ENCODE data around the gene ACTR1B. TPM values are rescaled to one million over a fixed set of nuclear protein-coding genes. Genes with fewer than 3 reads are reported as not detected.
A peak's percentile ranks its signal among the peaks of the same experiment; 100 is the strongest.
"Not testable (repeated sequence)": the region's sequence is repeated elsewhere in the genome, so short reads cannot be mapped to it uniquely, and the experiment has no call there.

The ACTR1B gene
- total RNA-seq, 1 donor from 2014 or later = 42.9 TPM

GRCh38 chr2:97673182-97673914, 9.5 kb upstream of the ACTR1B start:
- Mint-ChIP-seq H3K27ac (peak overlapping the region; percentile 78), H3K4me1 (no peaks in the 10 kb centered on the region), H3K9me3 (peaks cover 4% of the 10 kb centered on the region), H3K27me3 (ENCODE audit: insufficient read depth, low read depth) (peaks cover 2% of the 10 kb centered on the region), H3K36me3 (no peaks in the 10 kb centered on the region), H3K4me3 (no peak overlapping the region)
- Histone ChIP-seq H3K79me2 (ENCODE audit: low read depth) (no peaks in the 10 kb centered on the region), H4K20me1 (ENCODE audit: low read depth) (no peaks in the 10 kb centered on the region), H3K9me3 (ENCODE audit: low read depth) (no peaks in the 10 kb centered on the region), H3K36me3 (no peaks in the 10 kb centered on the region), H2AFZ (replicated peaks) (no peak overlapping the region), H3K4me2 (no peak overlapping the region), H3K27me3 (no peaks in the 10 kb centered on the region), H3F3A (ENCODE audit: low read depth) (no peaks in the 10 kb centered on the region), H3K9ac (no peak overlapping the region), H3K4me3 (no peak overlapping the region), H3K27ac (no peak overlapping the region), H3K4me1 (no peaks in the 10 kb centered on the region)
- TF ChIP-seq EZH2 (IDR thresholded peaks at IDR 0.05) (no peak), CTCF (IDR thresholded peaks at IDR 0.05) (no peak), EZH2phosphoT487 (IDR thresholded peaks at IDR 0.05) (no peak)
- no peak for DNase-seq (ENCODE audit: low spot score)

- peak overlapping the region; percentile 78 for H3K27ac Mint-ChIP-seq
- not testable (repeated sequence) for H3K9ac ChIP-seq
These were observed 8.8 kb upstream of the ACTR1B start for GRCh38 chr2:97672606-97673140.

GRCh38 chr2:97671526-97671925, 7.7 kb upstream of the ACTR1B start:
- Mint-ChIP-seq H3K27ac (no peak overlapping the region), H3K36me3 (no peaks in the 10 kb centered on the region), H3K4me1 (no peaks in the 10 kb centered on the region), H3K27me3 (ENCODE audit: insufficient read depth, low read depth) (no peaks in the 10 kb centered on the region), H3K9me3 (no peaks in the 10 kb centered on the region), H3K4me3 (no peak overlapping the region)
- H3K9ac ChIP-seq = no peak overlapping the region
- no peaks in the 10 kb centered on the region for H3K4me1 ChIP-seq
- DNase-seq (ENCODE audit: low spot score) = no peak
- no peak overlapping the region for H3K27ac ChIP-seq
- H3K4me2 ChIP-seq = no peak overlapping the region
- no peaks in the 10 kb centered on the region for H3F3A ChIP-seq (ENCODE audit: low read depth)
- H2AFZ ChIP-seq (replicated peaks) = no peak overlapping the region
- no peaks in the 10 kb centered on the region for H3K9me3 ChIP-seq (ENCODE audit: low read depth)
- TF ChIP-seq EZH2 (IDR thresholded peaks at IDR 0.05) (no peak), EZH2phosphoT487 (IDR thresholded peaks at IDR 0.05) (no peak), CTCF (IDR thresholded peaks at IDR 0.05) (no peak)
- no peaks in the 10 kb centered on the region for H3K36me3 ChIP-seq
- no peak overlapping the region for H3K4me3 ChIP-seq
- H3K79me2 ChIP-seq (ENCODE audit: low read depth) = no peaks in the 10 kb centered on the region
- H3K27me3 ChIP-seq = no peaks in the 10 kb centered on the region
- no peaks in the 10 kb centered on the region for H4K20me1 ChIP-seq (ENCODE audit: low read depth)

More at GRCh38 chr2:97672606-97673140, 8.8 kb upstream of the ACTR1B start:
- H3K4me1 Mint-ChIP-seq; H3K4me1 ChIP-seq; H3K9me3 Mint-ChIP-seq; H3K4me3 Mint-ChIP-seq; H3F3A ChIP-seq (ENCODE audit: low read depth); H4K20me1 ChIP-seq (ENCODE audit: low read depth); H3K27ac ChIP-seq; H3K4me2 ChIP-seq; H3K79me2 ChIP-seq (ENCODE audit: low read depth); H3K36me3 Mint-ChIP-seq; H3K4me3 ChIP-seq; H3K36me3 ChIP-seq; DNase-seq (ENCODE audit: low spot score); H3K9me3 ChIP-seq (ENCODE audit: low read depth); H2AFZ ChIP-seq (replicated peaks); H3K27me3 Mint-ChIP-seq (ENCODE audit: insufficient read depth, low read depth); H3K27me3 ChIP-seq: not testable (repeated sequence)

- no peaks in the 10 kb centered on the region for H3K9me3 ChIP-seq (ENCODE audit: low read depth)
- H4K20me1 ChIP-seq (ENCODE audit: low read depth) = no peaks in the 10 kb centered on the region
- no peak overlapping the region for H3K9ac ChIP-seq
- no peaks in the 10 kb centered on the region for H3K79me2 ChIP-seq (ENCODE audit: low read depth)
- H3K9me3 Mint-ChIP-seq = no peaks in the 10 kb centered on the region
- no peak overlapping the region for H3K4me3 Mint-ChIP-seq
- no peak overlapping the region for H3K4me3 ChIP-seq
- H2AFZ ChIP-seq (replicated peaks) = no peak overlapping the region
- H3K27me3 ChIP-seq = no peaks in the 10 kb centered on the region
- H3K4me1 Mint-ChIP-seq = no peaks in the 10 kb centered on the region
- H3K4me2 ChIP-seq = no peak overlapping the region
- H3K36me3 ChIP-seq = no peaks in the 10 kb centered on the region
- TF ChIP-seq CTCF (IDR thresholded peaks at IDR 0.05) = no peak
- no peak for TF ChIP-seq EZH2phosphoT487 (IDR thresholded peaks at IDR 0.05)
- no peak for TF ChIP-seq EZH2 (IDR thresholded peaks at IDR 0.05)
- no peak overlapping the region for H3K27ac Mint-ChIP-seq
- no peak for DNase-seq (ENCODE audit: low spot score)
- no peaks in the 10 kb centered on the region for H3K36me3 Mint-ChIP-seq
- H3K27ac ChIP-seq = no peak overlapping the region
- H3F3A ChIP-seq (ENCODE audit: low read depth) = no peaks in the 10 kb centered on the region
- no peaks in the 10 kb centered on the region for H3K4me1 ChIP-seq
- no peaks in the 10 kb centered on the region for H3K27me3 Mint-ChIP-seq (ENCODE audit: insufficient read depth, low read depth)
These were observed 6.6 kb upstream of the ACTR1B start for GRCh38 chr2:97670471-97670870.

Measured in neural progenitor cell (in vitro differentiated cells).